K562 (cell line): Measurements from ENCODE around the gene NAA38. TPM values are rescaled to one million over a fixed set of nuclear protein-coding genes. Genes with fewer than 3 reads are reported as not detected.

Experiments
- ATF6 ChIP-seq: sonication (generic); formaldehyde crosslinking; IDR thresholded peaks from 2 replicates; pipeline ENCODE4 v1.4.0; 2020; ENCODE audit warnings: mild to moderate bottlenecking, missing genetic modification reagents
- GTF3C2 ChIP-seq: IDR thresholded peaks from 3 replicates; pipeline ENCODE4 v1.6.1; 2011; ENCODE audit warnings: borderline replicate concordance, mild to moderate bottlenecking, moderate library complexity; ENCODE audit not compliant: insufficient read length; ENCODE audit errors: extremely low read depth
- HMG20A ChIP-seq: fragments of 450-650 bp; formaldehyde crosslinking; conservative IDR thresholded peaks from 2 replicates; pipeline ENCODE4 v1.4.0; 2020; ENCODE audit warnings: mild to moderate bottlenecking, mixed read lengths
- ZBTB7A ChIP-seq: IDR thresholded peaks from 2 replicates; pipeline ENCODE4 v1.6.1; 2011; ENCODE audit warnings: low read depth, mild to moderate bottlenecking, low read length, moderate library complexity, borderline replicate concordance; ENCODE audit not compliant: control insufficient read depth
- ZNF3 ChIP-seq: fragments of 250-450 bp; sonication (Bioruptor Pico); IDR thresholded peaks from 2 replicates; pipeline ENCODE4 v1.5.0; 2021; ENCODE audit warnings: mild to moderate bottlenecking, moderate library complexity
- ZNF347 ChIP-seq: fragments of 450-650 bp; formaldehyde crosslinking; IDR thresholded peaks from 2 replicates; pipeline ENCODE4 v1.4.0; 2020; ENCODE audit warnings: low read depth, mild to moderate bottlenecking, moderate library complexity
- ZNF780A ChIP-seq: fragments of 250-450 bp; sonication (Bioruptor Pico); IDR thresholded peaks from 2 replicates; pipeline ENCODE4 v1.5.0; 2021; ENCODE audit warnings: mild to moderate bottlenecking
- polyA plus RNA-seq, 8 experiments: library from polyadenylated mRNA; depleted of rRNA in 4 of 8; stranded (reverse) in 5 of 8; unstranded in 3 of 8; fragments of >200 nt; fragmentation: Nextera tagmentation in 2 of 8; fragmentation: Illumina TruSeq in 1 of 8; extraction: Ambion mirVana in 2 of 8; extraction: Trizol in 1 of 8; gene quantifications; 2 replicates each; pipeline versions ENCODE4 v1.2.1 to v1.2.3, GENCODE V29; 2011 to 2014; ENCODE audit warnings: inconsistent platforms in 1 of 8, missing spikeins in 1 of 8
- total RNA-seq, 7 experiments: library from RNA; depleted of rRNA in 6 of 7; stranded (reverse); fragments of >200 nt in 6 of 7; fragmentation: Illumina TruSeq in 2 of 7; extraction: Trizol in 2 of 7; gene quantifications; 2 replicates each; pipeline versions ENCODE4 v1.2.1 to v1.2.3, GENCODE V29; 2011 to 2021; ENCODE audit warnings: low replicate concordance in 1 of 7
- TF ChIP-seq, protein P1 (sequence below), 2 experiments: fragments of 450-650 bp; IDR thresholded peaks; 2 replicates each; pipeline ENCODE4 v1.6.1; 2016; ENCODE audit warnings: mild to moderate bottlenecking in 2 of 2, borderline replicate concordance in 1 of 2, low read depth in 1 of 2, moderate library complexity in 1 of 2
- TF ChIP-seq, protein P2 (sequence below): fragments of 450-650 bp; formaldehyde crosslinking; IDR thresholded peaks from 2 replicates; pipeline ENCODE4 v1.4.0; 2020; ENCODE audit warnings: mild to moderate bottlenecking, moderate library complexity
- TF ChIP-seq, protein P3 (sequence below): sonication (generic); formaldehyde crosslinking; IDR thresholded peaks from 2 replicates; pipeline ENCODE4 v1.9.0; 2022; ENCODE audit warnings: mild to moderate bottlenecking, missing genetic modification reagents

Gene NAA38
- total and polyA plus RNA-seq, 9 of the 15 experiments (the other 6 are each of a cell fraction or from before 2014, with no cell fraction given) = 16.4 to 99.8 (median 57.3) TPM

DNA sequence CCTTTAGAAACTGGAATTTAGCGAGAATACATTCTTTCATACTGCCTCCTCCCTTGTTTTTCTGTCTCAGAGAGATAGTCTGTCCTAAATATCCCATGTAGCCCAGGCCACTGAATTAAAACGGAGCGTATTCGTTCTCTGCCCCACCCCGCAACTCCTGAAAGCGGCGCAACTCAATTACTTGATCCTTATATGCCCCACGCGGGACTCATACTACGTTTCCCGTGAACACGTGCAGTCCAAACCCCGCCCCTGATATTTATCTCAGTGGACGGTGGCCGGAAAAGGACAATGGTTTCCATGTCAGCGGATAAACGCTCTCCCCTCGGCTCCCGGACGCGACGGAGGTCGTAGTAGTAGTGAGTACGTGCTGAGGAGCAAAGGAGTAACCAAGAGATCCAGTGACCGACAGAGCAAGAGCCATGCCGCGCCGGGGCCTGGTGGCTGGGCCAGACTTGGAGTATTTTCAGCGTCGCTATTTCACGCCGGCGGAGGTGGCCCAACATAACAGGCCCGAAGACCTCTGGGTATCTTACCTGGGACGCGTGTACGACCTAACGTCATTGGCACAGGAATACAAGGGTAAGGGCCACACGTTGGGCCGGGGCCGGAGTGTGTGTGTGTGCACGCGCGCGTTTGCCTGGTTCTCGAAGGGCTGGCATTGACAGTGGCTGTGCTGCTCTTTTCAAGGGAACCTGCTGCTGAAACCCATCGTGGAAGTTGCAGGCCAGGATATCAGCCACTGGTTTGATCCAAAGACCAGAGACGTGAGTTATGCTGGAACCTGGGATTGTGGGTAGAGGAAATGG, 558 bp upstream of the NAA38 start, which contains the start of gene CYB5D1 (continued):
- TF ChIP-seq GTF3C2 (no peak), HMG20A (CRISPR knock-in tag) (no peak), ZBTB7A (no peak), ZNF780A (CRISPR knock-in tag) (no peak), ATF6 (CRISPR knock-in tag) (no peak; the same call in 1 of the 2 replicates), ZNF347 (no peak), ZNF3 (CRISPR knock-in tag) (no peak)
- TF ChIP-seq, protein P1, sequence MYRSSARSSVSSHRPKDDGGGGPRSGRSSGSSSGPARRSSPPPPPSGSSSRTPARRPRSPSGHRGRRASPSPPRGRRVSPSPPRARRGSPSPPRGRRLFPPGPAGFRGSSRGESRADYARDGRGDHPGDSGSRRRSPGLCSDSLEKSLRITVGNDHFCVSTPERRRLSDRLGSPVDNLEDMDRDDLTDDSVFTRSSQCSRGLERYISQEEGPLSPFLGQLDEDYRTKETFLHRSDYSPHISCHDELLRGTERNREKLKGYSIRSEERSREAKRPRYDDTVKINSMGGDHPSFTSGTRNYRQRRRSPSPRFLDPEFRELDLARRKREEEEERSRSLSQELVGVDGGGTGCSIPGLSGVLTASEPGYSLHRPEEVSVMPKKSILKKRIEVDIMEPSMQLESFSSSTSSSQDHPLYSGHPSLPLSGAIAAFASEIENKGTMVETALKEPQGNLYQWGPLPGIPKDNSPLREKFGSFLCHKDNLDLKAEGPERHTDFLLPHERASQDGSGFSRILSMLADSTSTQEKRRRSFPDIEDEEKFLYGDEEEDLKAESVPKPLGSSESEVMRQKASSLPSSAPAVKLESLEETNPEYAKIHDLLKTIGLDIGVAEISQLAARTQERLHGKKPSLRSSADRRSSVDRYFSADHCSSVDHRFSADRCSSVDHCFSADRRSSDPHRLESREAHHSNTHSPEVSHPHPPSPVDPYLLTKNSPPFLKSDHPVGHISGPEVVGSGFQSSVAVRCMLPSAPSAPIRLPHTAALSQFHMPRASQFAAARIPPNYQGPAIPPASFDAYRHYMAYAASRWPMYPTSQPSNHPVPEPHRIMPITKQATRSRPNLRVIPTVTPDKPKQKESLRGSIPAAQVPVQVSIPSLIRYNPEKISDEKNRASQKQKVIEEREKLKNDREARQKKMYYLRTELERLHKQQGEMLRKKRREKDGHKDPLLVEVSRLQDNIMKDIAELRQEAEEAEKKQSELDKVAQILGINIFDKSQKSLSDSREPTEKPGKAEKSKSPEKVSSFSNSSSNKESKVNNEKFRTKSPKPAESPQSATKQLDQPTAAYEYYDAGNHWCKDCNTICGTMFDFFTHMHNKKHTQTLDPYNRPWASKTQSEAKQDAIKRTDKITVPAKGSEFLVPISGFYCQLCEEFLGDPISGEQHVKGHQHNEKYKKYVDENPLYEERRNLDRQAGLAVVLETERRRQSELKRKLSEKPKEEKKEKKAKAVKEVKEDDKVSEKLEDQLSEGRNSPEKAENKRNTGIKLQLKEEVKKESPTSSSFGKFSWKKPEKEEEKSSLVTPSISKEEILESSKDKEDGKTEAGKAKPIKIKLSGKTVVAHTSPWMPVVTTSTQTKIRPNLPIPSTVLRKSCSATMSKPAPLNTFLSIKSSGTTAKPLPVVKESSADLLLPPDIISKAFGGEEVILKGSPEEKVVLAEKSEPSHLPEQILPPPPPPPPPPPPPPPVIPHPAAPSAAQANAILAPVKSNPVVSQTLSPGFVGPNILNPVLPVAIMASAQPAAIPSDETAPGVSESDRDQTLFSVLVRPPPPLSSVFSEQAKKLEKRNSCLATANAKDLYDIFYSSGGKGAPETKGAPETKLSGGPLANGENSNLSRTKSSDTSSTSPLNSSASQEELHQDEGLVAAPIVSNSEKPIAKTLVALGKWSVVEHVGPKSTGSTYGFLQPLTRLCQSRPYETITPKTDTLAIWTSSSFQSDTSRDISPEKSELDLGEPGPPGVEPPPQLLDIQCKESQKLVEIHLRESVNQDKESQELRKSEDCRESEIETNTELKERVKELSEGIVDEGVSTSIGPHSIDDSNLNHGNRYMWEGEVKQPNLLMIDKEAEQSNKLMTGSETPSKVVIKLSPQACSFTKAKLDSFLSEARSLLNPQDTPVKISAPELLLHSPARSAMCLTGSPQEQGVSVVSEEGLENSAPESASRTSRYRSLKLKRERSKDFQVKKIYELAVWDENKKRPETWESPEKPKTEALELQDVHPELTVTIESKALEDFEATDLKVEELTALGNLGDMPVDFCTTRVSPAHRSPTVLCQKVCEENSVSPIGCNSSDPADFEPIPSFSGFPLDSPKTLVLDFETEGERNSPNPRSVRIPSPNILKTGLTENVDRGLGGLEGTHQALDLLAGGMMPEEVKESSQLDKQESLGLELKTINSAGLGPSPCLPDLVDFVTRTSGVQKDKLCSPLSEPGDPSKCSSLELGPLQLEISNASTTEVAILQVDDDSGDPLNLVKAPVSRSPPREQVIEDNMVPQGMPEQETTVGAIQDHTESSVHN (IDR thresholded peaks at IDR 0.05; ENCODE audit: borderline replicate concordance in 1 of 2, low read depth in 1 of 2) = peak in 1 of 2 experiments; percentile 13; a peak in 1 of 4 replicates
- TF ChIP-seq, protein P2, sequence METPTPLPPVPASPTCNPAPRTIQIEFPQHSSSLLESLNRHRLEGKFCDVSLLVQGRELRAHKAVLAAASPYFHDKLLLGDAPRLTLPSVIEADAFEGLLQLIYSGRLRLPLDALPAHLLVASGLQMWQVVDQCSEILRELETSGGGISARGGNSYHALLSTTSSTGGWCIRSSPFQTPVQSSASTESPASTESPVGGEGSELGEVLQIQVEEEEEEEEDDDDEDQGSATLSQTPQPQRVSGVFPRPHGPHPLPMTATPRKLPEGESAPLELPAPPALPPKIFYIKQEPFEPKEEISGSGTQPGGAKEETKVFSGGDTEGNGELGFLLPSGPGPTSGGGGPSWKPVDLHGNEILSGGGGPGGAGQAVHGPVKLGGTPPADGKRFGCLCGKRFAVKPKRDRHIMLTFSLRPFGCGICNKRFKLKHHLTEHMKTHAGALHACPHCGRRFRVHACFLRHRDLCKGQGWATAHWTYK = no peak
- TF ChIP-seq, protein P3, sequence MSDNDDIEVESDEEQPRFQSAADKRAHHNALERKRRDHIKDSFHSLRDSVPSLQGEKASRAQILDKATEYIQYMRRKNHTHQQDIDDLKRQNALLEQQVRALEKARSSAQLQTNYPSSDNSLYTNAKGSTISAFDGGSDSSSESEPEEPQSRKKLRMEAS = peak; percentile 79
